ENCODE data around the gene MRPS33.

DNA sequence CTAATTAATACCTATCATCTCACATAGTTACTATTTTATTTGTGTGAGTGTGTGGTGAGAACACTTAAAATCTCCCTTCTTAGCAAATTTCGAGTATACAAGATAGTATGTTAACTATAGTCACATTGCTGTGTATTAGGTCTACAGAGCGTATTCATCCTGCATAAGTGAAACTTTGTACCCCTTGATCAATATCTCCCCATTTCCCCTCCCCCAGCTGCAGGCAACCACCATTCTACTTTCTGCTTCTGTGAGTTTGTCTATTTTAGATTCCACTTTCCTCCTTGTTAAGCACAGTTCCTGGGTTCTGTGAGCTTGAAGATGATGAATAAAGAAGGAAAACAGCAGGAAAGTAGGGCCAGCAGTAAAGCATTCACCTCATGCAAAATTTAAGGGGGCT, 42.4 kb downstream of the MRPS33 start:
- no peak for TF ChIP-seq EZH2 (IDR thresholded peaks at IDR 0.05; ENCODE audit: insufficient read depth, poor library complexity, severe bottlenecking)
- no peak for TF ChIP-seq EZH2phosphoT487 (IDR thresholded peaks at IDR 0.05; ENCODE audit: insufficient read depth, low read depth)

Measured in GM23248 (cell line).